Mesenchymal stem cell (in vitro differentiated cells and primary cell): Measurements from ENCODE around the gene FOXF2.
"Not testable (repeated sequence)": the region's sequence is repeated elsewhere in the genome, so short reads cannot be mapped to it uniquely, and the experiment has no call there.

Experiments
- DNase-seq: peaks from one replicate; pipeline ENCODE4 v3.0.0-alpha.2; 2013
- H2AFZ ChIP-seq: one replicate; pipeline ENCODE4 v1.6.1; 2013; ENCODE audit warnings: low read depth, mild to moderate bottlenecking, control low read depth, inconsistent platforms, low read length, moderate library complexity
- H2AK5ac ChIP-seq: 2 replicates; pipeline ENCODE4 v1.6.1; 2013; ENCODE audit warnings: low read length, moderate library complexity, mild to moderate bottlenecking, inconsistent platforms; ENCODE audit not compliant: severe bottlenecking
- H2BK120ac ChIP-seq: one replicate; pipeline ENCODE4 v1.6.1; 2013; ENCODE audit warnings: low read depth, mild to moderate bottlenecking, inconsistent platforms, low read length, moderate library complexity
- H2BK12ac ChIP-seq, 2 experiments: one replicate each; pipeline ENCODE4 v1.6.1; 2013; ENCODE audit warnings: inconsistent platforms in 2 of 2, low read length in 2 of 2, mild to moderate bottlenecking in 2 of 2, moderate library complexity in 2 of 2, control low read depth in 1 of 2
- H2BK15ac ChIP-seq: one replicate; pipeline ENCODE4 v1.6.1; 2013; ENCODE audit warnings: mild to moderate bottlenecking, low read depth, inconsistent platforms; ENCODE audit not compliant: poor library complexity, severe bottlenecking
- H2BK5ac ChIP-seq: 2 replicates; pipeline ENCODE4 v1.6.1; 2013; ENCODE audit warnings: low read depth, mild to moderate bottlenecking, low read length, control low read depth, inconsistent platforms; ENCODE audit not compliant: poor library complexity, severe bottlenecking
- H3K14ac ChIP-seq, 2 experiments: one replicate each; pipeline ENCODE4 v1.6.1; 2013; ENCODE audit warnings: inconsistent platforms in 2 of 2, low read length in 2 of 2, control low read depth in 1 of 2, mild to moderate bottlenecking in 1 of 2, moderate library complexity in 1 of 2
- H3K18ac ChIP-seq, 2 experiments: one replicate each; pipeline ENCODE4 v1.6.1; 2013; ENCODE audit warnings: inconsistent platforms in 2 of 2, low read length in 2 of 2, control low read depth in 1 of 2, low read depth in 1 of 2, mild to moderate bottlenecking in 1 of 2
- H3K23ac ChIP-seq, 2 experiments: one replicate each; pipeline ENCODE4 v1.6.1; 2013; ENCODE audit warnings: inconsistent platforms in 2 of 2, low read length in 2 of 2, mild to moderate bottlenecking in 2 of 2, moderate library complexity in 2 of 2, control low read depth in 1 of 2
- H3K27ac ChIP-seq: 2 replicates; pipeline ENCODE4 v1.5.1; 2013; ENCODE audit warnings: mild to moderate bottlenecking, moderate library complexity, low read length, control low read depth, inconsistent platforms; ENCODE audit not compliant: poor library complexity, severe bottlenecking
- H3K27me3 ChIP-seq, 2 experiments: 2 replicates each; pipeline versions ENCODE4 v1.6.1 to v1.7.0; 2013; ENCODE audit warnings: low read length in 2 of 2, mild to moderate bottlenecking in 2 of 2, moderate library complexity in 2 of 2, control low read depth in 1 of 2, inconsistent platforms in 1 of 2; ENCODE audit not compliant: control insufficient read depth in 1 of 2, insufficient read depth in 1 of 2
- H3K36me3 ChIP-seq, 2 experiments: 2 replicates each; pipeline versions ENCODE4 v1.6.1 to v1.7.0; 2013; ENCODE audit warnings: low read length in 2 of 2, control low read depth in 1 of 2, inconsistent platforms in 1 of 2, low read depth in 1 of 2, mild to moderate bottlenecking in 1 of 2; ENCODE audit not compliant: insufficient read depth in 2 of 2, control insufficient read depth in 1 of 2
- H3K4ac ChIP-seq, 2 experiments: one replicate each; pipeline ENCODE4 v1.6.1; 2013; ENCODE audit warnings: inconsistent platforms in 2 of 2, low read length in 2 of 2, mild to moderate bottlenecking in 2 of 2, moderate library complexity in 2 of 2, control low read depth in 1 of 2, low read depth in 1 of 2
- H3K4me1 ChIP-seq: 2 replicates; pipeline ENCODE4 v1.6.1; 2013; ENCODE audit warnings: low read depth, low read length, control low read depth; ENCODE audit not compliant: control insufficient read depth, insufficient read depth
- H3K4me2 ChIP-seq: 2 replicates; pipeline ENCODE4 v1.6.1; 2013; ENCODE audit warnings: low read length, mild to moderate bottlenecking, inconsistent platforms; ENCODE audit not compliant: poor library complexity, severe bottlenecking
- H3K4me3 ChIP-seq, 2 experiments: 2 replicates each; pipeline versions ENCODE4 v1.5.1 to v1.7.0; 2013; ENCODE audit warnings: low read length in 2 of 2, mild to moderate bottlenecking in 2 of 2, control low read depth in 1 of 2, low read depth in 1 of 2; ENCODE audit not compliant: insufficient read depth in 1 of 2
- H3K79me1 ChIP-seq: replicated peaks from 2 replicates; pipeline ENCODE4 v1.6.1; 2013; ENCODE audit warnings: mild to moderate bottlenecking, control low read depth, low read length, inconsistent platforms; ENCODE audit not compliant: poor library complexity, severe bottlenecking
- H3K9ac ChIP-seq: 2 replicates; pipeline ENCODE4 v1.7.0; 2013; ENCODE audit warnings: mild to moderate bottlenecking, low read length, moderate library complexity
- H3K9me3 ChIP-seq: 2 replicates; pipeline ENCODE4 v1.7.0; 2013; ENCODE audit warnings: mild to moderate bottlenecking, low read length; ENCODE audit not compliant: control insufficient read depth
- H4K8ac ChIP-seq: one replicate; pipeline ENCODE4 v1.6.1; 2013; ENCODE audit warnings: inconsistent platforms, mild to moderate bottlenecking, low read length, moderate library complexity
- H4K91ac ChIP-seq: one replicate; pipeline ENCODE4 v1.6.1; 2013; ENCODE audit warnings: mild to moderate bottlenecking, low read length, inconsistent platforms
- WGBS: methylation state at CpG from one replicate; pipeline ENCODE4 v1.1.7; 2013; ENCODE audit warnings: mixed read lengths; 5-methylcytosine and 5-hydroxymethylcytosine counted together

The FOXF2 gene

DNA sequence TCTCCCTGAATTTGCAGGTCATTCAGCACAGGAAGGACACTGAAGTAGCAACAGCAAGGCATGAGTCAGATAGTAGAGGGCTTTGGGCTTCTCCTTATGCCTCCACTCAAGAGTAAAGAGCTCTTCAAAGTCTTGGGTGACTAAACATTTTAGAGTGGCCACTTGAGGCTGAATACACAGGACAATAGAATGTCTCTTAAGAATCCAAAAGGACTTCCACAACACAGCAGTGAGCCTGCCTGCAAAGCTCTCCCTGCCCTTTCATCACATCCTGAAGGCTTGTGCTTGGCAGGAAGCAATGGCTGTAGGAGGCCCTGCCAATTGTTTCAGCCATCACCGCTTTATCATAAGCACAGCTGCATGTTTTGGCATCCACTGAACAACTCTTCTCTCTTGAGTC, 40.7 kb upstream of the FOXF2 start:
- no peak overlapping the region for H4K91ac ChIP-seq
- no peak overlapping the region for H3K18ac ChIP-seq
- peaks cover 38% of the 10 kb centered on the region for H3K9me3 ChIP-seq
- peak; percentile 21 for DNase-seq
- no peak overlapping the region for H3K23ac ChIP-seq
- no peak overlapping the region for H3K4me2 ChIP-seq
- no peak overlapping the region for H2AFZ ChIP-seq
- no peak overlapping the region for H3K27ac ChIP-seq
- H2BK12ac ChIP-seq, result no peak overlapping the region
- H2BK120ac ChIP-seq, result no peak overlapping the region
- peaks cover 1% of the 10 kb centered on the region for H3K4me1 ChIP-seq
- no peak overlapping the region for H3K14ac ChIP-seq
- 45% methylated on average over 1 of the region's 1 CpG for WGBS
- H3K4me3 ChIP-seq, result no peak overlapping the region
- peaks cover 0 to 12% of the 10 kb centered on the region in 2 experiments for H3K27me3 ChIP-seq
- H3K36me3 ChIP-seq, result no peaks in the 10 kb centered on the region
- no peak overlapping the region for H3K4ac ChIP-seq
- H2BK5ac ChIP-seq, result no peak overlapping the region
- no peak overlapping the region for H4K8ac ChIP-seq
- H2AK5ac ChIP-seq, result no peak overlapping the region
- no peak overlapping the region for H2BK15ac ChIP-seq
- H3K9ac ChIP-seq, result no peak overlapping the region
- H3K79me1 ChIP-seq, result no peaks in the 10 kb centered on the region

GRCh38 chr6:1349655-1350054, 39.7 kb upstream of the FOXF2 start:
- H2BK12ac ChIP-seq, result no peak overlapping the region
- no peak overlapping the region for H3K4ac ChIP-seq
- H3K18ac ChIP-seq, result no peak overlapping the region
- H3K14ac ChIP-seq, result no peak overlapping the region
- no peak overlapping the region for H3K23ac ChIP-seq
- H3K79me1 ChIP-seq, result no peaks in the 10 kb centered on the region
- no peak for DNase-seq
- WGBS, result 5% methylated on average over 1 of the region's 1 CpG
- no peak overlapping the region for H3K4me2 ChIP-seq
- no peak overlapping the region for H4K8ac ChIP-seq
- H3K4me1 ChIP-seq, result peaks cover 1% of the 10 kb centered on the region
- H2BK120ac ChIP-seq, result no peak overlapping the region
- no peak overlapping the region for H4K91ac ChIP-seq
- peaks cover 32% of the 10 kb centered on the region for H3K9me3 ChIP-seq
- no peak overlapping the region for H3K27ac ChIP-seq
- H2AK5ac ChIP-seq, result no peak overlapping the region
- H3K4me3 ChIP-seq, result no peak overlapping the region
- no peak overlapping the region for H3K9ac ChIP-seq
- H2BK5ac ChIP-seq, result no peak overlapping the region
- no peaks in the 10 kb centered on the region for H3K36me3 ChIP-seq
- H3K27me3 ChIP-seq, result peaks cover 0 to 12% of the 10 kb centered on the region in 2 experiments
- no peak overlapping the region for H2BK15ac ChIP-seq
- H2AFZ ChIP-seq, result no peak overlapping the region

- Histone ChIP-seq H2AFZ (no peak overlapping the region), H4K8ac (no peak overlapping the region), H3K27ac (no peak overlapping the region), H3K79me1 (no peaks in the 10 kb centered on the region), H2BK15ac (no peak overlapping the region), H3K18ac (no peak overlapping the region), H3K23ac (no peak overlapping the region), H4K91ac (no peak overlapping the region), H2BK5ac (no peak overlapping the region), H3K14ac (no peak overlapping the region), H3K4me1 (peaks cover 1% of the 10 kb centered on the region), H3K9ac (no peak overlapping the region), H3K4me3 (no peak overlapping the region), H3K27me3 (peaks cover 0 to 10% of the 10 kb centered on the region in 2 experiments), H3K36me3 (no peaks in the 10 kb centered on the region), H2AK5ac (no peak overlapping the region), H2BK120ac (no peak overlapping the region), H2BK12ac (no peak overlapping the region), H3K4ac (no peak overlapping the region), H3K4me2 (no peak overlapping the region), H3K9me3 (peaks cover 30% of the 10 kb centered on the region)
- DNase-seq, result no peak
- WGBS, result 79% methylated on average over 2 of the region's 2 CpGs
Measured at GRCh38 chr6:1351381-1352008, 37.9 kb upstream of the FOXF2 start.

DNA sequence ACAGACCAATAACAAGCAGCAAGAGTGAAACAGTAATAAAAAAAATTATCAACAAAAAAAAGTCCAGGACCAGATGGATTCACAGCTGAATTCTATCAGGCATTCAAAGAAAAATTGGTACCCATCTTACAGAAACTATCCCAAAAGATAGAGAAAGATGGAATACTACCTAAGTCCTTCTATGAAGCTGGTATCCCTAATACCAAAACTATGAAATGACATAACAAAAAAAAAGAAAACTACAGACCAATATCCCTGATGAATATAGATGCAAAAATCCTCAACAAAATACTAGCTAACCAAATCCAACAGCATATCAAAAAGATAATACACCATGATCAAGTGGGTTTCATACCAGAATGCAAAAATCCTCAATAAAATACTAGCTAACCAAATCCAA, 34.3 kb upstream of the FOXF2 start:
- not testable (repeated sequence) for H3K18ac ChIP-seq, H2BK15ac ChIP-seq, H2BK5ac ChIP-seq, H3K23ac ChIP-seq, H3K27ac ChIP-seq, H2BK12ac ChIP-seq, H3K9ac ChIP-seq, H3K4me2 ChIP-seq, H4K91ac ChIP-seq, H3K4ac ChIP-seq, H3K79me1 ChIP-seq, H3K4me1 ChIP-seq, H4K8ac ChIP-seq, H3K14ac ChIP-seq, H2AFZ ChIP-seq, H2BK120ac ChIP-seq, H3K4me3 ChIP-seq, H3K36me3 ChIP-seq, DNase-seq, H2AK5ac ChIP-seq, H3K27me3 ChIP-seq
- H3K9me3 ChIP-seq, result peaks cover 24% of the 10 kb centered on the region
